ENCODE measurements around the gene SPOCK1.

Gene SPOCK1

DNA sequence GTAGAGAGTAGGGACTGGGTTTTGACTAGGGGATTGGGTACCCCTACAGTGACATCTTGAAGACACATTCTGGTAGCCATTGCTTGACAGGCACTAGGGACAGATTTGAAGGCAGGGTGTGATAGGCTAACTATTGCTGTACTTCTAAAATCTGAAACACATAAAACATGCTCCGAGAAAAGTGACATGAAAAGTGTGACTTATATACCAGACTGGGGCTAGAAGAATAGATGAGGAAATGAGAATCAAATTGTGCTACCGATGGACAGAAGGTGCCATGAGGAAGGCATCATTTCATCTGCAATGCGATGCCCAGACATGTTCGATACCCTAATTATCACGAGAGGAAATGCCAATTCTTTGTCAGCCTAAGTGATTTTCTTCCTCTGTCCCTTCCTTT is 475.8 kb downstream of the SPOCK1 start:
- H3K4me1 ChIP-seq (ENCODE audit: low read depth, poor library complexity, severe bottlenecking): no peaks in the 10 kb centered on the region
- H3K4me3 ChIP-seq (IDR thresholded peaks at IDR 0.05; ENCODE audit: insufficient read depth, low read depth, low read length): no peak overlapping the region
- no peak overlapping the region for H3K9ac ChIP-seq
- H3K27ac ChIP-seq: no peak overlapping the region
- no peak for TF ChIP-seq CTCF (conservative IDR thresholded peaks at IDR 0.05; ENCODE audit: low read depth, low read length)
- no peak overlapping the region for H2AFZ ChIP-seq (ENCODE audit: low read depth)
- no peaks in the 10 kb centered on the region for H3K36me3 ChIP-seq (ENCODE audit: insufficient read depth)
- H3K4me2 ChIP-seq: no peak overlapping the region
- H3K79me2 ChIP-seq (ENCODE audit: insufficient read depth, low read depth): no peaks in the 10 kb centered on the region
- H3K27me3 ChIP-seq (ENCODE audit: insufficient read depth, low read depth): no peaks in the 10 kb centered on the region
- no peaks in the 10 kb centered on the region for H4K20me1 ChIP-seq (ENCODE audit: insufficient read depth)

DNA sequence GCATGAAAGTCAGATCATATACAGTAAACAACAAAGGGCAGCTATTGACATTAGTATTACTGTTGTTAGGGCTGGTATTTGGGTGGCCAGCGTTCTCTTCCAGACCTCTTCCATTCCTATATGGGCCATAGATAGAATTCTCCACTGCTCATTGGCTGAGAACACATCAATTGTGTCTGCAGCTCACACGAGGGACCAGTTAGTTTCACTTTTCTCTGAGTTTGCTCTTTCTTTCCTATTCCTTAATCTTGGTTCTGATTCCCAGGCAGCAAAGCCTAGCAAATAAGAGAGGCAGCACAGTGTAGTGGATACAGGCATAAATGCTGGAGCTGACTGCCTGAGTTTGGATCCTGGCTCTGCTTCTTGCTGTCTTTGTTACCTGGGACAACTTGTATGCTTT is 476.4 kb downstream of the SPOCK1 start:
- Histone ChIP-seq H3K79me2 (ENCODE audit: insufficient read depth, low read depth) (no peaks in the 10 kb centered on the region), H3K4me2 (no peak overlapping the region), H3K4me1 (ENCODE audit: low read depth, poor library complexity, severe bottlenecking) (no peaks in the 10 kb centered on the region), H2AFZ (ENCODE audit: low read depth) (no peak overlapping the region), H3K27ac (no peak overlapping the region), H3K4me3 (IDR thresholded peaks at IDR 0.05; ENCODE audit: insufficient read depth, low read depth, low read length) (no peak overlapping the region), H3K27me3 (ENCODE audit: insufficient read depth, low read depth) (no peaks in the 10 kb centered on the region), H4K20me1 (ENCODE audit: insufficient read depth) (no peaks in the 10 kb centered on the region), H3K36me3 (ENCODE audit: insufficient read depth) (no peaks in the 10 kb centered on the region), H3K9ac (no peak overlapping the region)
- TF ChIP-seq CTCF (conservative IDR thresholded peaks at IDR 0.05; ENCODE audit: low read depth, low read length): no peak

DNA sequence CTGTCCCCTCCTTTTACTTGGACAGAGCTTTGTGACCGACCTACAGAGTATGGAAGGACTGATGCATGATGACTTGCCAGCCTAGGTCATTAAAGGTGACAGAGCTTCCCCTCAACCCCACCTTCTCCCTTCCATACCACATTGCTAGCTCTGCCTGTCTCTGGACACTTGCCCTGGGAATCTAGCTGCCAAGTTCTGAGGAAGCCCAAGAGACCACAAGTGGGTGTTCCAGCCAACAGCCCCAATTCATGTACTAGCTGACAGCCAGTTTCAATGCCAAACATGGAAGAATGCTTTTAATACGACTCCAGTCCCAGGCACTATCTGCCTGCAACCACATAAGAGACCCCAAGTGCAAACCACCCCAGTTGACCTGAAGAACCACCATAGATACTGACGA is 477.1 kb downstream of the SPOCK1 start:
- TF ChIP-seq CTCF (conservative IDR thresholded peaks at IDR 0.05; ENCODE audit: low read depth, low read length): no peak
- H3K4me1 ChIP-seq (ENCODE audit: low read depth, poor library complexity, severe bottlenecking): no peaks in the 10 kb centered on the region
- H3K79me2 ChIP-seq (ENCODE audit: insufficient read depth, low read depth): no peaks in the 10 kb centered on the region
- H4K20me1 ChIP-seq (ENCODE audit: insufficient read depth): no peaks in the 10 kb centered on the region
- no peak overlapping the region for H3K4me2 ChIP-seq
- no peaks in the 10 kb centered on the region for H3K27me3 ChIP-seq (ENCODE audit: insufficient read depth, low read depth)
- H3K9ac ChIP-seq: no peak overlapping the region
- no peaks in the 10 kb centered on the region for H3K36me3 ChIP-seq (ENCODE audit: insufficient read depth)
- H2AFZ ChIP-seq (ENCODE audit: low read depth): no peak overlapping the region
- H3K27ac ChIP-seq: no peak overlapping the region
- H3K4me3 ChIP-seq (IDR thresholded peaks at IDR 0.05; ENCODE audit: insufficient read depth, low read depth, low read length): no peak overlapping the region

GRCh38 chr5:137019229-137019628 is 479.9 kb downstream of the SPOCK1 start:
- Histone ChIP-seq H2AFZ (ENCODE audit: low read depth) (no peak overlapping the region), H3K36me3 (ENCODE audit: insufficient read depth) (no peaks in the 10 kb centered on the region), H3K27me3 (ENCODE audit: insufficient read depth, low read depth) (no peaks in the 10 kb centered on the region), H3K79me2 (ENCODE audit: insufficient read depth, low read depth) (no peaks in the 10 kb centered on the region), H4K20me1 (ENCODE audit: insufficient read depth) (no peaks in the 10 kb centered on the region), H3K9ac (no peak overlapping the region), H3K4me3 (IDR thresholded peaks at IDR 0.05; ENCODE audit: insufficient read depth, low read depth, low read length) (no peak overlapping the region), H3K4me2 (no peak overlapping the region), H3K4me1 (ENCODE audit: low read depth, poor library complexity, severe bottlenecking) (no peaks in the 10 kb centered on the region), H3K27ac (no peak overlapping the region)
- no peak for TF ChIP-seq CTCF (conservative IDR thresholded peaks at IDR 0.05; ENCODE audit: low read depth, low read length)
